Putamen (tissue), 1 donor: ENCODE results near the gene SUPT3H.

Source experiments
- DNase-seq: peaks from one replicate; pipeline ENCODE4 v3.0.0-alpha.2; 2016; ENCODE audit warnings: low spot score

SUPT3H gene

DNA sequence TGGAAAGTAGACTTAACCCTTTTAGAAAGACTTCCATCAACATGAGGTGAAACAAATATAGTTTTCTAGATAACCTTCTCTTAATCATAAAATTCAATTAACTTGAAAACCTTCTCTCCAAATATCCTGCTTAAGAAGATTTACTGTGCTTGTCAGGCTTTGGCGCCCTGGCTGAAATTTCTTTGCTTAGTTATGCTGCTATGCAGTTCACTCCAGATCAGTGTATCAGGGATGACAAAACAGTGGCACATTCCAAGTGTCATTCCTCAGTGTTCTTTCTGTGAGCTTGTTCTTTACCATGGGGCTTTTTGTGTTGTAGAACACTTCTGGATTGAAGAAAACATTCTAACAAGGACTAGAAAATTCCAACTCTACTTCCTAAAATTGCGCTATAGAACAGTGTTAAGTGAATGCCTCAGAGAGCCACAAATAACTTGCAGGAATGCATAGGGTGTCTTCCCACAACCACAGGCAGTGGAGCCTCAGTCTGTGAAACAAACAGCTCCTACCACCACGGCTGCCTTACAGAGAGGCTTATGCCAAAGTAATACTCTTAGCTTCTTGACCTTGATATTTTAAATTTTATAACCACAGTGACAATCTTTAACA, 546.6 kb downstream of the SUPT3H start:
- DNase-seq, result no peak

GRCh38 chr6:44829836-44830235, 547.9 kb downstream of the SUPT3H start:
- no peak for DNase-seq

GRCh38 chr6:44828780-44829179, 549.0 kb downstream of the SUPT3H start:
- no peak for DNase-seq

DNA sequence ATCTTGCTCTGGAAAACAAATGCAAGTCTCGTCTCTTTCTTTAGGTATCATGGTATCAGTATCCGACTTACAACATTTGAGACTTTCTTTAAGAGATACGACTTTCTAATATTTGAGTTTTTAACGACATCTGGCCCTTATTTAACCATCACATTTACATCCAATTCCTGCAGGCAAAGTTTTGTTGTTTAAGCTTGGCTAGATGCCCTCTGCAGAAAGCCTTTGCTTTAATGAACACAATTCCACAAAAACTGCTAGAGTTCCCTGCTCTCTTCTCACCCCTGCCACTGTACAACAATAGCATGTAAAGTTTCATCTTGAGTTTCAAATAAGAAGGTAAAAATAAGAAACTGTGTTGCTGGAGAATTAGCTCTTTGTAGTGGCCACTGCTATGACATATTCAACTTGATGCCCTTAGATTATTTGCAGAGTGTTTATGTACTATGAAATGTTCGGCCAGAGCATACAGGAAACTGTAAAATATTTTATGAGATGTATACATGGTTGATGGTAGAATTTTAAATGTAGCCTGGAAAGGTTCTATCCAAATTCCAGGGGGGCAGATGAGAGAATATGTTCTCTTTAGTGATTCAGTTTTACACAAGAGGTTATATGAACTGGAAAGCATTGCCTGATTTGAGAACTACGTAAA, 551.6 kb downstream of the SUPT3H start:
- DNase-seq, result no peak

DNA sequence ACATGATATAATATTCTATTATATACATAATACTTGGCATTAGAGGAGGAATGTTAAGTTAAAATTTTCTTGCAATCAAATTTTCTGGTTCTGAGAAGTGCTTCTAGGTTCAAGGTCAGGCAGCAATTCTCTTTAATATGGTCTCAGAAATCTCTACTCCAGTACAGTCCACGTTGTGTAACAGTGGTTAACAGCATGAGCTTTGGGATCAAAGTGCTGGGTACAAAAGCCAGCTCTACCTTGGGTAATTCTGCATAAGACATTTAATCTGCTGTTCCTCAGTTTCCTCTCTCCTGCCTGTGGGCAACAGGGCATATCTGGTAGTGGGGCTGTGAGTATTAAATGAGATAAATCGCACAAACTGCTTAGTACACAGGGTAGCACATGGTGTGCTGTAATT, 552.5 kb downstream of the SUPT3H start:
- no peak for DNase-seq

DNA sequence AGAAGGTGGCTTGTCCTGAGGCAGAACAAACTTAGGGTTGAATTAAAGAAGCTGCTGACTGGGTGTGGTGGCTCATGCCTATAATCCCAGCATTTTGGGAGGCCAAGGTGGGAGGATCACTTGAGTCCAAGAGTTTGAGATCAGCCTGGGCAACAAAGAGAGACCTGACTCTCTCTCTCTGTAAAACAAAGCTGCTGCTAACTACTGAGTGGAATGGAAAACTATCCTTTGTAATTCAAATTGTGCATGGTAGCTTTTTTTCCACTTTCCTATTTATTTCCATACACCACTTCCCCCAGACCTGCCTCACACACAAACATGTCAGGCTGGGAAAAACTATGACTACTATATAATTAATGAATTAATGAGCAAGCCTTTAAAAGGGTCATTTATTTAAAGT, 553.2 kb downstream of the SUPT3H start:
- no peak for DNase-seq

GRCh38 chr6:44820759-44821158, 557.0 kb downstream of the SUPT3H start:
- DNase-seq, result no peak

DNA sequence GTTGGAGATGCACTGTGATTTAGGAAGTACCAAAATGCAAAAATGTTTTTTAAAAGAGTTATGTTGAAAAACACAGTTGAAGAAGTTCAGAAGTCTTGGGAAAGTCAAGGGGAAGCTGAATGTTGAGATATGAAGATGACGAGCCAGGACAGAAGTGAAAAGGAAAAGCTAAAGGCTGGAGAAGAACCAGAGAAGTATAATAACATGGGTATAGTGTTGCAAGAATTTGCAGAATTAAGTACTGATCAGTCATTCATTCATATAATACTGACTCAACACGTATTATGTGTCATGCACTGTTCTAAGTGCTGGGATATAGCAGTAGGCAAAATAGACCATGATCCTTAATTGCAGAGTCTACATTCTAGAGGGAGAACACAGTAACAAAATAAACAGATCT, 557.4 kb downstream of the SUPT3H start:
- DNase-seq, result no peak

GRCh38 chr6:44811456-44811855, 566.3 kb downstream of the SUPT3H start:
- no peak for DNase-seq

DNA sequence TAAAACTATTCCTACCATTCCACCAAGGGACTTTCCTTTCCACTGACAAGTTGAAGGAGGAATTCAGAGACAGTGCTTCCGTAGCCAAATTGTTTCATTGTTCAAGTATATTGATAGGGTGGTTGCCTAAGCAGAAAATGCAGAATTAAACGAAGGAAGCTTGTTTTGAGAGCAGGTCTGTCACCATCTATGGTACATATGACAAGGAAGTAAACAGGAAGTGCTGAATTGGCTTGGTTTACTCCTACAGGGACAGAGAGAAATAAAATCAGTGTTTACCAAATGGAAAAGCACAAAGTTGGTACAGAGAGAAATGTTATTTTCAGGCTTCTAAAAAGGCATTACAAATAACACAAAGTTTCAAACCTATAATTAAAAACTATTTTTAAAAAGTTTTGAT, 568.5 kb downstream of the SUPT3H start:
- DNase-seq, result no peak

GRCh38 chr6:44808148-44808547, 569.6 kb downstream of the SUPT3H start:
- no peak for DNase-seq

- DNase-seq, result no peak
These were observed 571.1 kb downstream of the SUPT3H start for GRCh38 chr6:44806656-44807055.

GRCh38 chr6:44805238-44805846, 572.4 kb downstream of the SUPT3H start:
- DNase-seq, result no peak

GRCh38 chr6:44804546-44805159, 573.1 kb downstream of the SUPT3H start:
- no peak for DNase-seq

- DNase-seq, result no peak
These were observed 573.7 kb downstream of the SUPT3H start for GRCh38 chr6:44804016-44804415.

DNA sequence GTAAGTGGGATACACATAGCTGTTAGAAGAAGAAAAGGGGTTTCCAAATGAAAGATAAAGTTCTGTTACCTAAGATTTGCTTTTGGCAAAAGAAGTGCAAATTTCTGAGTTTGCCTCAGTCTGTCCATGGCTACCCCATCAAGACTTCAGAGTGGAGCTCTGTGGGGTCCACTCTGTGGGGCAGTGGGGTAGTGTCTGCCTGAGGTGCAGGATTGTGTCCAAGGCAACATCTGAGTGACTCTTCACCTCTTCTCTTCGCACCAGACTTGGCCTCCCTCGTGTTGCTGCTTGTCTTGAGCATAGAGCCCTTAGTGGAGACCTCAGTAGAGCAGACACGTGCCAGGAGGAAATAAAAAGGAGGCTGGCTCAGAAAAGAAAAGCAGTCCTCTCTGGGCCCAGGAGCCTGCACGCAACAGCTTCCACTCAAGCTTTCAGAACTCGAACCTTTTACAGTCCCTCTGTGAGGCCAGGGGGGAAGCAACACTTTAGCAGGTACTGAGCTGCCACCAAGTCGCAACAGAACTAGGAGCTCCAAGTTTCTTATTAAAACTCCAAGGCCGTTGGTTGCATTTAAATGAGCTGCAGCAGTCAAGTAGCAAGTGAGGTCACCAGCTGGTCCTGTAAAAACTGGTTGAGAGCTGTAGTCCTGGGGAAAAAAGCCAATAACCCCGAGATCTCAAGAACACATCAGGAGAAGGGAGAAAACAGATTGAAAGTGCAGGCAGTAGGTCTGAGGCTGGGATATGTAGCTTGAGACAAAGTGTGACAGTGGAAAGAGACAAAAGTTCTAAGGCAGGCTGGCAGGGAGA, 576.7 kb downstream of the SUPT3H start:
- DNase-seq, result no peak

DNA sequence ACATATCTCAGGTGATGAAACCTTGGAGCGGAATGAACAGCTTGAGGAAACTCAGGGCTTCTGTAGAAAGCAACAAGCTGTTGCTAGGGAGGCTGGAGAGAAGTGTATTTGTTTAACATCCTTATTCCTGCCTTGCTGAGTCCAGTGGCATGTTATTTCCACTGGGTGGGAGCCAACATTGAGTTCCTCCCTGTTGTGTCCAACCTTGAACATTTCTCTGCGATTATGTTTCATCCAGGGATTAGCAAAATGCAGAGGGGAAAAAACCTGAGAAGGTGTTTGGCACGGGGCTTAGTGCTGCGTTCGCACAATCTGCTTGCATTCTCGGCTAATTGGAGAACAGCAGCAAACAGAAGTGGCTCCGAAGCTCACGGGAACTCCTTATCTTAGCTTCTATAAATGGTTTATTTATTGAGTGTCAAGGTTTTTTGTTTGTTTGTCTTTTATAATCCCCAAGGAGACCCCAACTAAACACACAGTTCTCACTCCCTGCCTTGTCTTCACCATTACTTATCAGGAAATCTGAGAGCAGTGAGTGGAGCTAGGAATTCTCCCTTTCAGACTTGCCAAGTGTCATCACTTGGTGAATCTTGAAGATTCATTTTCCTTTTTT, 577.5 kb downstream of the SUPT3H start:
- DNase-seq, result no peak

DNA sequence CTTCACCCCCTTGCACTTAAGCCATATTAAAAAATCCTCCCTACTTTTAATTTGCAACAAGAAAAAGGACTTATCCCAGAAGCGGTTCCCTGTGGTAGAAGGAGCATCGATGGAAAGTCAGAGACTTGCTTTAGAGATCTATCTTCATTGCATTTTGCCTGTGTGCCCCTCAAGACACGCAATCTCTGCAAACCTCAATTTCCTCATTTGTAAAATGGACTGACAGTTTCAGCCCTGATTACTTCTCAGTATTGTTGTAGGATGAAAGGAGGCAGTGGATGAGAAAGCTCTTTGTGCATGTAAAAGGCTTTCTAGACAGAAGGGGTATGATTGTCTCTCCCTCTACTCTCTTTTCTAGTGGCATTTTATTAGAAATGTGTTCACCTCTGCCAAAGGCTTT, 580.0 kb downstream of the SUPT3H start:
- no peak for DNase-seq

- DNase-seq, result no peak
These were observed 582.4 kb downstream of the SUPT3H start for GRCh38 chr6:44795326-44795725.

DNA sequence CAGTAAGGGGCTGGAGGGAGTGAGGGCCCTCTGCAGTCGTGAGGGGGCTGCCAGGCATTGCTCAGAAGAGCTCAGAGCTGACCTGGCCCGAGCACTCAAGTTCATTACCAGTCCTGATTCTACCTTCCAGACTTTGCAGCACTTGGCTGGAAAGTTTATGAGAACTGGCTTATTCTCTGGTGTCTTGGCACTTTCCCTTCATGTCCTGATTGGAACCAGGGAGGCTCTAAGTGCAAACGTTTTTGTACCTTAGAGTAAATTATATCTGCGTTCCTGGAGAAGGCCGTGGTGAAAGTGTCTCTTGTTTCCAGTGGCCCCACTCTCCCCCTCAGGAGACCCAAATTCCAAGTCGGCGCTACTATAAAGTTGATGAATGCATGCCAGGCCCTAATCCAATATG, 587.9 kb downstream of the SUPT3H start:
- DNase-seq, result no peak

DNA sequence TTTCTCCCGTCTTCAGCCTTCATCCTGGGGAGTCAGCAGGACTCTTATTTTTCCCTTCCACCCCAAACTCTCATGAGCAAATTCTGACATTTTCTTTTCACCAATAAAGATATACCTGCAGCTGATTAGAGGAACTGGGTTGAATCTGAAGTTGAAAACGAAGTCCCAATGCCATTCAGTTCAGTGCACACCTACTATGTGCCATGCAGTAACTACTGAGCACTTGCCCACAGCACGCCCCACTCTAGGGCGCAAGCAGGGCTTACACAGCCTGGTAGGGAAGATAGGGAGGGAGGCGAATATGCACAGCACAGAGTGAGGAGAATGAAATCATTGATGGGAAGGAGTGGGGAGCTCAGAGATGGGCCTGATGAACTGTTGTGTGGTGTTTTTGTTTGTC, 588.7 kb downstream of the SUPT3H start:
- DNase-seq, result no peak

DNA sequence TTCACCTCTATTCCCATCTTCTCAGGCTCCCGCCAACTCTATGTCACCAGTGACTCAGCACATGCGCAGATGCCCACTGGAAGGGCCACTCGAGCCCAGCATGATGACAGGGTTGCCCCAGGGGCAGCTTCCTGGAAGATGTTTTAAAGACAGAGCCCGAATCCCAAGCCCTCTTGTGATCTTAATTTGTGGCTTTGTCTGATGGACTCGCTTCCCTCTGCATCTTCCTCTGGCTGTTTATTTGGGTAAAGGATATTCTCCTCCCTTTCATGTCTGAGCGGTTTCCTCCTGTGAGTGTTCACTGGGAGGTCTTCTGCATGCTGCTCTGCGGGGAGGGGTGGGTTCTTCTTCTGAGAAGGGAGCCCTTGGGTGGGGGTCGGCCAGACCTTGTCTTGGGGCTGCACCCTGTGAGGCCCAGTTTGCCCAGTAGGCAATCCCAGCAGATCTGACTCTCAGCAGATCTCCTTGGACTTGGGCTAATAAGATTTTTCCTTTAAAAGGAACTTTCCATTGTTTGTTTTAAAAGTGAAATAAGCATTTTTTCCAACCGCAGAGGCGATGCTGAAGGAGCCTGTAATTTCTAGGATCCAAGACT, 589.2 kb downstream of the SUPT3H start:
- no peak for DNase-seq
